HCEC 1CT (cell line): ENCODE results near the gene LRRC55.
A peak's percentile ranks its signal among the peaks of the same experiment; 100 is the strongest.
"Not testable (repeated sequence)": the region's sequence is repeated elsewhere in the genome, so short reads cannot be mapped to it uniquely, and the experiment has no call there.

Experiments
- DNase-seq: peaks from one replicate; pipeline ENCODE4 v3.0.0-alpha.2; 2017

Gene LRRC55

GRCh38 chr11:57162179-57162898 is 19.4 kb upstream of the LRRC55 start:
- no peak for DNase-seq

GRCh38 chr11:57163160-57163868 is 18.4 kb upstream of the LRRC55 start:
- DNase-seq: no peak

DNA sequence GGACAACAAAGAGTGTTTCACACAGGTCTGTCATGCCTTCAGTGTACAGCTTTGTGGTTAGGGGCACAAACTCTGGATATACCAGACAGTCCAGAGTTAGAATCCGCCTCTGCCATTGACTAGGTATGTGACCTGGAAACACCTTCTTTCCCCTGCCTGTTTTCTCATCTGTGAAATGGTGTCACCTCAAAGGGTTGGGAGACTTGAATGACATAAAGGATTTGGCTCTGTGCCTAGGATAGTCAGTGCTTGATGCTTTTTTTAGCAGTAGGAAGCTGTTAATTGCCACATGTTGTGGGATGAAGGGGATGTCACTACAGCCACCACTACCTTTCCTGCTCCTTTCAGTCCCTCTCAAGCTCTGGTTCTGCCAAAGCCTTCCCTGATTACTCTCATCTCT is 17.4 kb upstream of the LRRC55 start:
- no peak for DNase-seq

DNA sequence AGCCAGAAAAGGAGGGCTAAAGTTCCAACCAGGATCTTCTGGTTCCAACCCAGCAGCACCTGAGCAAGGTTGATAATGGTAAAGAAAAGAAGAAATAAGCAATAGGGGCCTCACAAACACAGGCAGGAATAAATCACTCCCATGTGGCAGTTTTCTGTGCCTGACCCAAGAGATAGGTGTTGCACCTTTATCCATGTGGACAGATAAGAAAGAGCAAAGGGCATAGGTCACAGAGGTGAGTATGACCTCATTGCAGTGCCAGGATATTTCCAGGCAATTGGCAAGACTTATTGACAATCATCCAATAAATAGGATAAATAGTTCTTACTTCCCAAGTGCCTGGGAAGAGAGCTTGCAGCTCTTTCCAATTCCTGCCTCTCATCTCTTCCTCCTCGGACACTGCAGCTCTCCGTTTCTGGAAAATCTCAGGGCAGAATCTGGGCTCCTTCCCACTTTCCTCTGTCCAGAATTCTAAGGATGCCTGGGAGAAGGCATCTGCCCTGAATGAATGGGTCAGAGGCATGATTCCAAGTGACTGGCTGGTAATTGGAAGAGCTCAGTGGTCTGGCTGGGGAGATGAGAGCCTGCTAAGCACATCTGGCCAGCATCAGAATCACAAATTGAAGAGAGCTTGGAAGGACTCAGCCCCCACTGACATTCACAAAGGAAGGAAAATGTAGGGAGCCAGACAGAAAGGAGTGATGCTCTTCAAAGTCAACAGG is 14.5 kb upstream of the LRRC55 start:
- no peak for DNase-seq

GRCh38 chr11:57169732-57170313 is 11.9 kb upstream of the LRRC55 start:
- DNase-seq: not testable (repeated sequence)

DNA sequence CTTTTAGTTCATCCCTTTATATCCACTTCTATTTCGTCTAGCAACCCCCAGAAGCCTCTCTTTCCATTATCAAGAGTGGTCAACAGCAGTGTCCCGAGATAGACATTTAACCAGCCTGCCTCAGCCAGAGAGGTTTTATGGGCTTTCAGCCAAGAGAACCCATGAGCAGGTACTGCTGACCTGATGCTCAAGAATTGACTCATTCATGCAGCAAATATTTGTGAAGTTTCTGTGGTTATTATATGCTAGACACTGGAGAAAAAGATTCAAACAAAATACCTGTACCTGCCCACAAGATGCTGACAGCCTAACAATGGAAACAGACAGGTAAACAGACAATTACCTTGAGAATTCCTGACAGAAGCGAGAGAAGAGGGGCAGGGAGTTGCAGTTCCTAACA is 9.7 kb upstream of the LRRC55 start:
- DNase-seq: no peak

DNA sequence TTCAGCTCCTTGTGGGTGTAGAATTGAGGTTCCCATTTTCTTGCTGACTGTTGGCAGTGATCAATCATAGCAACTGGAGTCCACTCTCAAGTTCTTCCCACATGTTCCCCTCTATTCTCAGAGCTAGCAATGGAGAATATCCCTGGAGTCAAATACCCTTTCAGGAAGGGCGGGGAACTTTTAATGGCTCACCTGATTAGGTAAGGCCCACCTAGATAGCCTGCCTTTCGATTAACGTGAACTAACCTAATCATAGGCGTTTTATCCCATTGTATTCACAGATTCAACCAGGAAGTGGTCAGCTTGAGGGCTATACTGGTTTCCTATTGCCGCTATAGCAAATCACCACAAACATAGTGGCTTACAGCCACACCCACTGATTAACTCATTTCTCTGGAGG is 7.1 kb upstream of the LRRC55 start:
- no peak for DNase-seq

DNA sequence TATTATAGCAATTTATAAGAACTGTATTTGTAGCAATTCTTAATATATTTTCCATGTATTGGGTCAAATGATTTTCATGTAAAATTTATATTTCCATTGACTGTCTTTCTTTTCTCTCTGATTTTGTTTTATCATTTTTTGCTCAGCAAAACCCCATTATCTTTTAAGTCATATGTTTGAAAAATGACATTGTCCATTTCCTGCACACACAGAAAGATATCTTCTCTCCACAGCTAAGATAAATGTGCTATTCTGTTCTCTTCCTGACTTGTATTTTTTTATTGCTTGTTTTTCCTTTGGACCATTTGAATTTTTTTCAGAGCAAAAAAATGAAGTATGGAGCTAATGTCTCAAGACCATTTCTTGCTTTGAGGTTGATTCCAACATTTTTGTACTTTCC is 6.3 kb upstream of the LRRC55 start:
- no peak for DNase-seq

GRCh38 chr11:57178334-57178733 is 3.4 kb upstream of the LRRC55 start:
- DNase-seq: no peak

GRCh38 chr11:57179681-57180080 is 2.1 kb upstream of the LRRC55 start:
- no peak for DNase-seq

DNA sequence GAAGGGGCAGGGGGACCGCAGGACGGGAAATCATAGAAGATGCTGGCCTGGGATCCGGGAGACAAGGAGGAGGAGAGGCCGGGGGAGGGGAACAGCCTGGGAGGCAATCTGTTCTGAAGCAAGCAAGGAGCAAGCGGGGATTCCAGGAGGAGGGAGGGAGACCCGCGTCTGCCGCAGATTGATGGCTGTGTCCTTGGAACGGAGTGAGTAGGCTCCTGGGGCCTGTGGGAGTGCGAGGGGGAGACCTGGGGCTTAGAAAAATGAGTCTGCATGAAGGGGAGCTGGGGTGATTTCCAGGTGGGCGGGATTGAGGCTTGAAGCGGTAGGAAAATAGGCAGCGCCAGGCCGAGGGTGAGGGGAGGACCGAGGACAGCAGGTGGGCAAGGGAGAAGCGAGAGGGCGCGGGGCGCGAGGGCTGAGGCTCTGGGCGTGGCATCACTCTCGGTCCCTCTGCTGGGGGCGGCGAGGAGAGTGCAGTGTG is 1.6 kb upstream of the LRRC55 start:
- DNase-seq: no peak

DNA sequence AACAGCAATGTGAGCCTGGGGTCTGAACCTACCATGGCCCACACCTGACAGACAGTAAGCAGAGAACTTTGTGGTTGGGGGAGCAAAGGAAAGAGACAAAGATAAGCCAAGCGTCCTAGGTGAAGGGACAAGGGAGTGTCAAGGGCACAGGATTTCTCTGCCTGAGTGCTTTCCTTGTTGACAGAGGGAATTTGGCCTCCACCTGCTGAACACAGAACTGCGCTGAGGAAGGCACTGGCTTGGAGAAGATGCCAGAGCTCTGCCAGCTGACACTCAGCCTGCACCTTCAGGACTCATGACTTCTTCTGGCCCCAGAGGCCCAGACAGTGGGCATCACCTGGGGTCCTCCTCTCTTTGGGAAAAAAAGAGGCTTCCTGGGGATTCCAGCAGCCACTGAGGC is 789 bp upstream of the LRRC55 start:
- no peak for DNase-seq

DNA sequence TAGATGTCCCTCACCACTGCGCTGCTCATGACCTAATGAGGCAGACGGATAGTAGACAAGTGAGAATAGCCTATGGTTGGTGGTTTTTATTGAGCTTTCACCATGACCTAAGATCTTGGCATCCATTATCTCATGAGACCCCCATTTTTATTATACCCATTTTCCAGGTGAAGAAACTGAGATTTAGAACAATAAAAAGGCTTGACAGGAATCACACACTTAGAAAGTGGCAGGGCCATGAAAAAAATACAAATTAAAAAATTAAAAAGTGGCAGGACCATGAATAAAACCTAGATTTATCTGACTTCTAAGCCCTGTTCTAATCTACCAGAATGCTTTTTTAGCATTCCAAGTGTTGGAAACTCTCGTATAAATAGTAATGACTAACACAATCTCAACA is 1.1 kb downstream of the LRRC55 start:
- DNase-seq: no peak

DNA sequence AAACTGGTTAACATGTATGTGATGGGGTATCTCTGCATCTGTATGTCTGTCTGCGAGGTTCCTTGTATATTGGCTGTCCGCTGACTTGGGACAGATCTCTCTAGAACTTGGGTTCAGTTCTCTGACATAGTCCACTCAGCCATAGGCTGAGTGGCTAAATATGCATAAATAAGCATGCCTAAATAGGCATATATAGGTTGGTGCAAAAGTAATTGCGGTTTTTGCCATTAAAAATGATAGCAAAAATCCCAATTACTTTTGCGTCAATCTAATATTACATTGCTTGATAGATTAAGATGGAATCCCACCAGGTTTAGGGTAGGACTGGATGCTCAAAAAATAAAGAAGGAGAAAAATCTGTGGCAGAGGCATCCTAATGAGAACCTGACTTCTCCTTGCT is 8.8 kb downstream of the LRRC55 start:
- DNase-seq: no peak

DNA sequence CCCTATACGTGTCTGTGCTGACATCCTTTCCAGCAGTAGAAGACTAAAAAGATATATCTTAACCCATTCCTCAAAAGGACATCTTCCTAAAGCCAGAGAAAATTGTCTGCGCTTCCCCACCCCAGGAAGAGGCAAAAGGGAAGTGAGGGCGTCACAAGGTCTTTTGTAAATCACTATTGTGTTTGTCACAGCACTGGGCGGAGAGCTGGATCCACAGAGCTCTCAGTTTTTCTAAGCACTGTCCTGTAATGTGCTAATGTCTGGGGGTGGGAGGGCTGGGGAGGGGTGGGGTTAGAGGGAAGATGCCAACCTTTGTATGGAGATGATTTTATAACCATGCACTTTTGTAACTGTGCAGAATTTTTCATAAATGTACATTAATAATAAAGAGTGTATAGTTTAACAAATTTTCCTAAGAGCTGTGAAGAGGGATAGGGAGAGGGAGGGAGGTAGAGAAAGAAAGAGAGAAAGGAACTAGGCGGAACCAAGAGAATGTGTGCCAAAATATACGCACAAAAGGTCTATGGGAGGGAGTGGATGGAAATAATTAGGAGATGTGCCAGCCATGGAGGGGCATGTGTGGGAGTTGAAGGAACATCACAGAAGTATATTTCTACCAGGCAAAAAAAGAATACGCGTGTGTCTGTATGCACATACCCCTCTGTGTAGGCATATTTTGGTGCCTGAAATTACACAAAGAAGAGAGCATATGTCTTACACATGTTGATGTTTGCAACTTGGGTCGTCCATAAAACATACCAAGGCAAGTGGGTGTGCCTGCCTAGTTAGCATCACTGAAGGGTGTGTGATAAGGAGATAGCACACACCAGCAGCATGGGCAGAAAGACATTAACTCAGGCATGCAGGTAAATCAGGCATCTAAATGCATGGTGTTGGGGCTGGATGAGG is 9.8 kb downstream of the LRRC55 start:
- no peak for DNase-seq

DNA sequence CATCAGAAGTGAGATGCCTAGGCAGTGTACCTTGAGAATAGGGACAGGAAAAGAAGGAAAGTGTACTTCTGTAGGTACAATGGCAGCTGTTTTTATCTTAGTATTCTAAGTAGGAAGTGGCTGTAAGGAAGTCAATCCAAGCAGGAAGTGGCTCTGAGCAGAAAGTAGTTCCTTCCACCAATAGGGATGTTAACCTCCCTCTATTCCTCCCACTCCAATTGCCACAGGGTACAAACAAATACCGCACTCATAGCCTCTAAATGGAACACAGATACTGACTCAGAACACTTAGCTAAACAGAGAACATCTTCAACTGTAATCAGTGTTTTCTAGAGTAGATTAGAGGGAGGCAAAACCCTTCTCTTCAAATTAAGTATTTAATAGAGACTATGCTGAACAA is 10.6 kb downstream of the LRRC55 start:
- DNase-seq: no peak

DNA sequence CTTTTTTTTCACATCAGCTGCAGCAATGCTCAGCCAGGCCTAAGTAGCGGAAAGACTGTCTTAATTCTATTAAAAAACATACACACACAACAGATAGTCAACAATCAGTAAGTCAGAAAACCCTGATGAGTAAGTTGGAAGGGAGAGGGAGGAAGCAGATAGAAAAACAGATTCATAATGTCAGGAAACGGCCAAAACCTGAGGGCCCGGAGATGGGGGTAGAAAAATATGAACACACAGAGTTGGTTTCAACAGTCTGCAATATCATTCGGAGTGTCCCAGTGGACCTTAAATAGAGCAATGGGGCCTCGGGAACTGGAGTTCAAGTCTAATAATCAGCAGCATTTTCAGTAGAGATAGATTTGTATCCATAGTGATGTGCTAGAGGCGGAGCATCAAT is 14.8 kb downstream of the LRRC55 start:
- no peak for DNase-seq

DNA sequence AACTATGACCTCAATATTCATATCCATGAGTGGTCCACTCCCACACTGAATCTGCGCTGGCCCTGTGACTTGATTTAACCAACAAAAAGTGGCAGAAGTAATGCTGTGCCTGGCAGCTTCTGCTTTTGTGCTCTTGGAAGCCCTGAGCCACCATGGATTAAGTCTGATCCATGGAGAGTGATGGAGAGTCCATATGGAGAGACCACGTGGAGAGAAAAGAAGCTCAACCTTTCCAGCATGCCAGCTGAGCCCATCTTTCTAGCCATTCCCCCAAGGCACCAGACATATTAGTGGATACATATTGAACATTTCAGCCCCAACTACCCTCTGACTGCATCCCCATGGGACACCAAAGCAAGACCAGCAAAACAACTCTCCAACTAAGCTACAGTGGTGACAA is 16.0 kb downstream of the LRRC55 start:
- DNase-seq: no peak

DNA sequence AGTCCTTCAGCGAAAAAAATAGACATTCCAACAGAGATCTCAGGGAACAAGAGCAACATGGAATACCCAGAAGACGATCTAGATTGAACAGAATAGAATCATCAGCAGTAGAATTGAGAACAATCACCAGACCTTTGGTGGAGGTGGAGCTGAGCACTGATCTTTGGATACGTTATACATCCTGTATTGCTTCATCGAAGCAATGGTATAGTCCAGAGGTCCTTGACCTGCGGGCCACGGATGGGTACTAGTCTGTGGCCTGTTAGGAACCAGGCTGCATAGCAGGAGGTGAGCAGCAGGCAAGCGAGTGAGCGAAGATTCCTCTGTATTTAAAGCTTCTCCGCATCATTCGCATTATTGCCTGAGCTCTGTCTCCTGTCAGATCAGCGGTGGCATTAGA is 17.6 kb downstream of the LRRC55 start:
- DNase-seq: no peak

DNA sequence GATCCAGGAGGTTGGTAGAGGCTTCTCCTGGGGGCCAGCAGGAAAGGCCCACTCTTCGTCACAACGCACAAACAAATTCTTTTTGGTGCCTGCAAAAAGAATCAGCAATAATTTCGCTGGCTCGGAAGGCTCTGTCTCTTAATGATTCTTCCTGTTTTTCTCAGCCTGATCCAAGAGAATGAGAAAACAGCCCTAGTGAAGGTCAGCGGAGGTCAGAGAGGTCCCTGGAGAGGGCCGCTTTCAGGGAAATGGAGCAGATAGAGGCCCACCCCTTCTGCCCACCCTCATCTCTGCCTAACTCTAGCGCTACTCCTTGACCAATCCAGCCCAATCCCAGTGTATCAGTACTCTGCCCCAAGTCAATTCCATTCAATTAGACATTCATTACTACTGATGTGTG is 19.2 kb downstream of the LRRC55 start:
- DNase-seq: no peak

- no peak for DNase-seq
Measured at GRCh38 chr11:57202281-57202680, 20.5 kb downstream of the LRRC55 start.

DNA sequence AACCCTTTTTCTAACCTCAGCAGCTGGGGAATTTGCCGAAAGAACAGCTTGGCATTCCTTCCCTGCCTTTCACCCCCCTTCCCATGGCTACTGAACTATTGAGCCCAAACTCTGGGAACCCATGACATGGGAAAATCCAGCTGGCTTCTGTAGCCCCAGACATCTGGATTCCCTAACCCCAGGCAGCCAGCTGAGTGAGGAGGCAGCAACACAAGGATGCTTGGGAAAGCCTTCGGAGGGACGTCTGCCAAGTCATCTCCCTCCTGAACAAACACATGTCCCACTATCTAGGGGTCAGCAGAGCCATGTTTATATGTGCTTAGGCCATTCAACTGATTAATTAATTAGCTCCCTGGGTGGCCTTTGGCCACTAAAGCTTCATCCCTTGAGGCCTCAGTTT is 21.6 kb downstream of the LRRC55 start:
- DNase-seq: peak; percentile 8
